ENCODE data around the gene HIRA. TPM values are rescaled to one million over a fixed set of nuclear protein-coding genes. Genes with fewer than 3 reads are reported as not detected.

Gene HIRA
- polyA plus RNA-seq, 2 of the 4 experiments (the other 2 are of a cell fraction) = 12.3 to 16.6 TPM

- TF ChIP-seq ZFP36 (IDR thresholded peaks at IDR 0.05; ENCODE audit: borderline replicate concordance, partially characterized antibody) = no peak
- TF ChIP-seq HEYL (CRISPR knock-in tag; IDR thresholded peaks at IDR 0.05) = no peak
- TF ChIP-seq CBX2 (IDR thresholded peaks at IDR 0.05; ENCODE audit: borderline replicate concordance, low read depth) = no peak
- TF ChIP-seq ESRRA (IDR thresholded peaks at IDR 0.05; ENCODE audit: borderline replicate concordance, low read length) = no peak
- no peak for TF ChIP-seq CEBPB (IDR thresholded peaks at IDR 0.05)
Observed at GRCh38 chr22:19351604-19352003, 79.9 kb downstream of the HIRA start (continued).

- Histone ChIP-seq H3K4me1 (no peaks in the 10 kb centered on the region), H3K27ac (no peak overlapping the region), H3K4me3 (no peak overlapping the region), H3K9me3 (no peaks in the 10 kb centered on the region), H3K4me2 (no peak overlapping the region)
- CTCF ChIA-PET = no interaction called here
- POLR2A ChIA-PET = no interaction called here
- DNase-seq (ENCODE audit: low read depth in 1 of 2, low spot score in 1 of 2) = no peak
- no peak for ATAC-seq
- FAIRE-seq = no peak
- TF ChIP-seq E2F6 (IDR thresholded peaks at IDR 0.05; ENCODE audit: borderline replicate concordance, low read depth) (no peak), RFX5 (IDR thresholded peaks at IDR 0.05) (no peak), CHD2 (IDR thresholded peaks at IDR 0.05; ENCODE audit: low read length, partially characterized antibody) (no peak), TP53 (CRISPR knock-in tag; IDR thresholded peaks at IDR 0.05) (no peak)
- WGBS (ENCODE audit: missing lambda C conversion rate) = 96% methylated on average over 7 of the region's 9 CpGs
Observed at GRCh38 chr22:19350947-19351346, 80.6 kb downstream of the HIRA start.

- ChIA-PET POLR2A (no interaction called here), CTCF (no interaction called here)
- no peak overlapping the region for H3K4me3 ChIP-seq
- 100% methylated on average over 1 of the region's 1 CpG for WGBS (ENCODE audit: missing lambda C conversion rate)
- DNase-seq (ENCODE audit: low read depth in 1 of 2, low spot score in 1 of 2) (no peak), FAIRE-seq (no peak), ATAC-seq (no peak)
- no peaks in the 10 kb centered on the region for H3K4me1 ChIP-seq
- TF ChIP-seq CTCF (IDR thresholded peaks at IDR 0.05) = no peak
- TF ChIP-seq MAZ (IDR thresholded peaks at IDR 0.05; ENCODE audit: borderline replicate concordance, low read depth, low read length) = no peak
- no peak for TF ChIP-seq RNF2 (IDR thresholded peaks at IDR 0.05; ENCODE audit: borderline replicate concordance, low read depth)
- no peak for TF ChIP-seq CHD2 (IDR thresholded peaks at IDR 0.05; ENCODE audit: low read length, partially characterized antibody)
- TF ChIP-seq MYC (IDR thresholded peaks at IDR 0.05; ENCODE audit: borderline replicate concordance, low read length) = no peak
- TF ChIP-seq FOXS1 (CRISPR knock-in tag; IDR thresholded peaks at IDR 0.05) = no peak
- TF ChIP-seq SMC3 (IDR thresholded peaks at IDR 0.05) = no peak
- no peak for TF ChIP-seq RCOR1 (IDR thresholded peaks at IDR 0.05; ENCODE audit: low read depth, low read length)
- no peak for TF ChIP-seq BCL3 (IDR thresholded peaks at IDR 0.05)
- no peak for TF ChIP-seq CBX2 (IDR thresholded peaks at IDR 0.05; ENCODE audit: borderline replicate concordance, low read depth)
- no peak for TF ChIP-seq POLR2A (IDR thresholded peaks at IDR 0.05; ENCODE audit: low read length)
- H3K9me3 ChIP-seq = no peaks in the 10 kb centered on the region
- H3K4me2 ChIP-seq = no peak overlapping the region
- no peak overlapping the region for H3K27ac ChIP-seq
Observed at GRCh38 chr22:19350476-19350859, 81.1 kb downstream of the HIRA start.

GRCh38 chr22:19349778-19350475 is 81.6 kb downstream of the HIRA start:
- POLR2A ChIA-PET = no interaction called here

More at GRCh38 chr22:19349778-19350475, 81.6 kb downstream of the HIRA start:
- 96% methylated on average over 5 of the region's 5 CpGs for WGBS (ENCODE audit: missing lambda C conversion rate)
- Histone ChIP-seq H3K27ac (no peak overlapping the region), H3K4me1 (no peaks in the 10 kb centered on the region), H3K9me3 (no peaks in the 10 kb centered on the region), H3K4me2 (no peak overlapping the region), H3K4me3 (no peak overlapping the region)
- DNase-seq (ENCODE audit: low read depth in 1 of 2, low spot score in 1 of 2) (no peak), FAIRE-seq (no peak), ATAC-seq (no peak)
- no peak for TF ChIP-seq RFX5 (IDR thresholded peaks at IDR 0.05)
- no peak for TF ChIP-seq ZNF302 (CRISPR knock-in tag; IDR thresholded peaks at IDR 0.05)
- TF ChIP-seq RNF2 (IDR thresholded peaks at IDR 0.05; ENCODE audit: borderline replicate concordance, low read depth) = no peak
- no peak for TF ChIP-seq EHF (CRISPR knock-in tag; IDR thresholded peaks at IDR 0.05)
- TF ChIP-seq NR3C1 (IDR thresholded peaks at IDR 0.05) = no peak
- no peak for TF ChIP-seq TP53 (CRISPR knock-in tag; IDR thresholded peaks at IDR 0.05)
- no peak for TF ChIP-seq JUN (IDR thresholded peaks at IDR 0.05)
- no peak for TF ChIP-seq BHLHE40 (IDR thresholded peaks at IDR 0.05; ENCODE audit: low read depth, low read length)
- no peak for TF ChIP-seq FOXS1 (CRISPR knock-in tag; IDR thresholded peaks at IDR 0.05)
- TF ChIP-seq HOXB13 (CRISPR knock-in tag; IDR thresholded peaks at IDR 0.05; ENCODE audit: low read depth) = no peak
- CTCF ChIA-PET = no interaction called here

Data from A549 (cell line).